Ishikawa (cell line): ENCODE results near the gene TMEM269.
A peak's percentile ranks its signal among the peaks of the same experiment; 100 is the strongest.

Source experiments
- CEBPB ChIP-seq: IDR thresholded peaks from 2 replicates; pipeline ENCODE4 v1.6.1; 2012
- EP300 ChIP-seq: IDR thresholded peaks from 2 replicates; pipeline ENCODE4 v1.6.1; 2012; ENCODE audit warnings: borderline replicate concordance
- MAX ChIP-seq: IDR thresholded peaks from 2 replicates; pipeline ENCODE4 v1.6.1; 2012
- RAD21 ChIP-seq: IDR thresholded peaks from 2 replicates; pipeline ENCODE4 v1.6.1; 2012; ENCODE audit warnings: low read depth
- REST ChIP-seq: IDR thresholded peaks from 2 replicates; pipeline ENCODE4 v1.6.1; 2012; ENCODE audit warnings: low read depth, mild to moderate bottlenecking
- TAF1 ChIP-seq: IDR thresholded peaks from 2 replicates; pipeline ENCODE4 v1.6.1; 2012; ENCODE audit warnings: low read depth, mild to moderate bottlenecking
- TCF12 ChIP-seq: IDR thresholded peaks from 2 replicates; pipeline ENCODE4 v1.6.1; 2012; ENCODE audit warnings: low read depth
- YY1 ChIP-seq: IDR thresholded peaks from 2 replicates; pipeline ENCODE4 v1.6.1; 2012; ENCODE audit warnings: low read depth

DNA sequence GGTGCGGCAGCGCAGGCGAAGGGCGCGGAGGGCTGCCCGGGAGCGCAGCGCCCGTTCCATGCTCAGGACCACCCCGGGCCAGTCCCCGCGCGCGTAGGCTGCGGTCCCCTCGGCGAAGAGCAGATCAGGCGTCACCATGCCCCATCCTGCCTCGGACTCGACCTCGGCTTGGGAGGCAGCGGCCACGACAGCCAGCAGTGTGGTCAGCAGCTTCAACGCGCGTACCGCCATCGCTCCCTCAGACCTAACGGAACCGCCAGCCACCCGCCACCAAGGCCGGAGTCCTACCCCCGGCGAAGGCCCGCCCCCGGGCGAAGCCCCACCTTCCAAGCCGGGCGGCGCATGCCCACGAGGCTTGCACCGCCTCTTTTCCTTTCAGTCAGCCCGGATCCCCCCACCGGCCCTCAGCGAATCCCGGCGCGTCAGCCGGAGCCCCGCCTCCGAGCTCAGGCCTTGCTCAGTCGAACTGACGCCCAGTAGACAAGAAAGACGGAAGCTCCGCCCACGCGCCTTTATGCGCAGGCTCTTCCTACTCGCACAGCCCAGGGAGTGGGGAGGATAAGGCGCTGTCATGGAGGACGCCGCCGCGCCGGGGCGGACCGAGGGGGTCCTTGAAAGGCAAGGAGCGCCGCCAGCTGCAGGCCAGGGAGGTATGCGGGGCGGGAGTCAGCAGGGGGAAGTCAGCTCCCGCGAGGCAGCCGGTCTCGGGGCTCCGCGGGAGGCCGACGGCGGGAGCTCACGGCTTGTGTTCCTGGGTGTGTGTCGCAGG is 17.9 kb upstream of the TMEM269 start, which contains the start of the genes C1orf50 and P3H1:
- TF ChIP-seq CEBPB (no peak), MAX (peak; percentile 21; the same call in 1 of the 2 replicates), EP300 (no peak), RAD21 (no peak), TAF1 (peak; percentile 81), YY1 (peak; percentile 76), REST (no peak), TCF12 (peak; percentile 33; the same call in 1 of the 2 replicates)
